NCI-H1417 treated with DMSO at 0.1 percent for 48 hours (cell line): ENCODE measurements around the gene RHBDF2.

Source experiments
- DNase-seq: peaks from one replicate; lab custom pipeline; 2025; lab: John Stamatoyannopoulos, UW

The RHBDF2 gene

GRCh38 chr17:76459674-76460073 is 41.5 kb downstream of the RHBDF2 start:
- no peak for DNase-seq

GRCh38 chr17:76458580-76459490 is 42.4 kb downstream of the RHBDF2 start:
- DNase-seq = no peak

GRCh38 chr17:76453431-76453743 is 47.8 kb downstream of the RHBDF2 start:
- DNase-seq = no peak

- peak; percentile 31 for DNase-seq
Measured at GRCh38 chr17:76452660-76453430, 48.4 kb downstream of the RHBDF2 start, which contains the start of gene UBE2O. Gene UBE2O, minus strand, starts transcription at chr17:76453152. Its CDS starts 11 bp downstream, at chr17:76453141.

GRCh38 chr17:76452127-76452659 is 49.0 kb downstream of the RHBDF2 start:
- no peak for DNase-seq

GRCh38 chr17:76451506-76451905 is 49.7 kb downstream of the RHBDF2 start:
- no peak for DNase-seq

- DNase-seq = no peak
Measured at GRCh38 chr17:76449126-76449525, 52.1 kb downstream of the RHBDF2 start.

- DNase-seq = no peak
Measured at GRCh38 chr17:76447931-76448652, 53.1 kb downstream of the RHBDF2 start.

GRCh38 chr17:76446449-76447231 is 54.6 kb downstream of the RHBDF2 start:
- no peak for DNase-seq

- DNase-seq = no peak
Measured at GRCh38 chr17:76445697-76446448, 55.4 kb downstream of the RHBDF2 start.

GRCh38 chr17:76444518-76445311 is 56.5 kb downstream of the RHBDF2 start:
- no peak for DNase-seq

GRCh38 chr17:76442341-76443338 is 58.6 kb downstream of the RHBDF2 start:
- DNase-seq = no peak

GRCh38 chr17:76441686-76442340 is 59.4 kb downstream of the RHBDF2 start:
- no peak for DNase-seq

- DNase-seq = no peak
Measured at GRCh38 chr17:76440751-76441362, 60.4 kb downstream of the RHBDF2 start.

GRCh38 chr17:76439314-76439928 is 61.8 kb downstream of the RHBDF2 start:
- no peak for DNase-seq

- DNase-seq = no peak
Measured at GRCh38 chr17:76438906-76439305, 62.3 kb downstream of the RHBDF2 start.
